GDM1 (cell line): ENCODE data around the gene PAH.

Experiments
- DNase-seq: peaks from one replicate; lab custom pipeline; 2025; lab: John Stamatoyannopoulos, UW

The PAH gene

DNA sequence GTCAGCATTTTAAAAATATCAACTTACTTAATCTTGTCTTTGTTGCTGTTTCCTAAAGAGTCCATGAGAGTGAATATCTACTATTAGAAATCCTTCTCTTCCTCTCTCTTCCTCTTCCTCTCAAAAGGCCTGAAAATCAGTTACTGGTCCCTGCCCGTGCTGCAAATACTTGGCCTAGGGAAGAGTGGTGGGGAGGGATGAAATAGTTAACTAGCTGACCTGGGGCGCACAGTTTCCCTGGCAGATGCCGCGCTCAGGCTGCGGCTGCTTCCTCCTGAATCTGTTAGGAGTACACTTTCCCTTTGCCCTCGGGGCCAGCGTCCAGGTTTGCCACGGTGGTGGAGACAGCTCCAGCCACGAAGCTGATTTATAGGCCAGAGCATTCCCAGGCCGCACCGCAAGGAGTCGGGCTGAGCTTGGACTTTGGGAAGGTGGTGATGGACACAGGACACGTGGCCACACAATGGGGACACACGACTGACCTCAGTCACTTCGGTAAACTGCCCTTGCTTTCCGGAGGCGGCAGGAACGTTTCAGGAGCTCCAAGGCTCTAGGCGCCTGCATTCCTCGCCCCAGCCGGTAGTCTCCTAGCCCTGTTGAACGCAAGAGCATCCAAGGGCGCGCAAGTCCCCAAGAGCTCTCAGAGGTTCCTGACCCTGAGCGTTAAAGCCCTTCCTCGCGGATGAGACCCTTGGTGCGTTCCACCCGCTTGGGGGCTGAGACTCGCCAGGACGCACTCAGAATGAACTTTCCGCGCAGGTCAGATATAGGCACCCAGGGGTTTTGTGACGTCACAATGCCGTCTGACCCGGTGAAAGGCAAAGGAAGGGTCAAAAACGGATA lies 33.3 kb upstream of the PAH start:
- no peak for DNase-seq

DNA sequence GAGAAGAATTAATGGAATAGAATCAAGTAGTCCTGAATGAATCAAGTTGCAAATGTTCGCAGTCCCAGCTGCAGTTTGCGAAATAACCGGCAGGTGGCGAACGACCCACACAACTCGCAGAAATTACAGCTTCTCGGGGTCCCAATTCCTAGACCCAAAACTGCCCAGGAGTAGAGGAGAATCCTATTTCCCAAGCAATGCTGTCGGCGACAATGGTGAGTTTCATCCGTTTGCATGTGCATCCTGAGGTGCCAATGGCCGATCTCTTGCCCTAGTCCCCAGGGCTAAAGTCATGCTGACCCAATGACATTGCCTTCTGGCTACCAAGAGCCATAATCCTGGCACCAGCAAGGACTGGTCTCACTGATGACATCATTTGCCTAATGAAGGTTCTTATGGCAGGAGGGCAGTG lies 31.9 kb upstream of the PAH start:
- no peak for DNase-seq

DNA sequence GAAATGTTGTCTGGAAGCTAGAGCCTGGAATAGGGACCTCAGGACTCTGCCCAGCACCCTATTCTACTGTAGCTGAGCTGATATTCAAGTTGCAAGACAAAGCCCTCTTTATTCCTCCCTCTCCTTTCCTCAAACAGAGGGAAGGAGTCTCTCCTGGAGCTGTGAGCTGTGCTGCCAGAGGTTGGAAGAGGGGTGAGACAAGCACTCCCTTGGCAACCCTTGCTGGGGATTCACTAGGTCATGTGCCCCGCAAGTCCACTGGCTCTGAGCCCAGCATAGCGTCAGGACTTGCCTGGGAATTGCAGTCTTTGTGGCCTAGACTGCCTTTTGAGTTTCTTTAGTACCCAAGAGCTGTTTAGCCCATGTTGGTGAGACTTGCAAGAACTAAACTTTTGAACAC lies 29.0 kb upstream of the PAH start:
- DNase-seq = no peak

DNA sequence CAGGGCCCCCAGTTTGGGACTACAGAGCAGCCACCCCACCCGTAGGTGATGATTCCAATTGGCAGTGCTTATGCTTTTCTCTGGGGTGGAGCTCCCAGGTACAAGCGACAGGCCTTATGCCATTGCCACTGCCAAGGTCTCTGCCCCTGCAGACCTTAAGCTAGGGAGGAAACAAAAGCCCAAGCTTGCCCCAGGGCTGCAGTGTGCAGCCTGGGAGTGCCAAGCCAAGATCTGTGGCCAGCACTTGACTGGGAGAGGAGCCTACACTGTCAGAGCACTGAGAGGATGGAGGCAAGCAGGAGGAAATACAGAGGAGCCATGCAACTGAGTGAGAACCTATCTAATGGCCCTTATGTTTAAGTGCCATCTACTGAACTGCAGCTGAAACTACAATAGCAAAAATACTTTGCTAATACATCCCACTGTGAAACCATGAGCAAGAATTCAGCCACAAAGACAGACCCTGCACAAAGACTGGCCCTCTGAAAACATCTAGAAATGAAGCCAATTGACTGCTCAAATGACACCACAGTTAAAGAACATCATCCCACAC lies 22.7 kb upstream of the PAH start:
- no peak for DNase-seq

DNA sequence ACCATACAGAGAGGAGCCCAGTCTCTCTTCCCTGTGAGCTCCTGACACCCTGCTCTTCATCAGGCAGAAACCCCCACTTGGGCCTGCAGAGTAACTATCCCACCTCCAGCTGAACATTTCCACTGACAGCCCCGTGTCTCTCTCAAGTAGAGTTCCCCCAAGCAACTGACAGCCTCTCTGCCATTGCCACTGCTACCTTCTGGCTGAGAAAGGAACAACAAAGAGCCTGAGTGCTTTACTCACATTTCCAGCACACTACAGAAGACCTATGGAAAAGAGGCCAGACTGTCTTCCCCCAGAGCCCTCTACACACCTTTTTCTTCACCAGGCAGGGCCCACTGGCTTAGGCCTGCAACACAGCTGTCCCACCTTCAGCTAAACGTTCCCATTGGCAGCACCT lies 22.0 kb upstream of the PAH start:
- DNase-seq = no peak

DNA sequence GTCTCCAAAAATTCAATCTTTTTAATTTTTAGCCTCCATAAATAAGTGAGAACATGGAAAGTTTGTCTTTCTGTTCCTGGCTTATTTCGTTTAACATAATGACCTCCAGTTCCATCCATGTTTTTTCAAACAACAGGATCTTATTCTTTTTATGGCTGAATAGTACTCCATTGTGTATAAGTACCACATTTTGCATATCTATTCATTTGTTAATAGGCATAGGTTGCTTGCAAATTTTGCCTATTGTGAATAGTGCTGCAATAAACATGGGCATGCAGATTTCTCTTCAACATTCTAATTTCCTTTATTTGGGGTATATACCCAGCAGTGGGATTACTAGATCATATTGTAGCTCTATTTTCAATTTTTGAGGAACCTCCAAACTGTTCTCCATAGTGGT lies 16.1 kb upstream of the PAH start:
- DNase-seq = no peak

DNA sequence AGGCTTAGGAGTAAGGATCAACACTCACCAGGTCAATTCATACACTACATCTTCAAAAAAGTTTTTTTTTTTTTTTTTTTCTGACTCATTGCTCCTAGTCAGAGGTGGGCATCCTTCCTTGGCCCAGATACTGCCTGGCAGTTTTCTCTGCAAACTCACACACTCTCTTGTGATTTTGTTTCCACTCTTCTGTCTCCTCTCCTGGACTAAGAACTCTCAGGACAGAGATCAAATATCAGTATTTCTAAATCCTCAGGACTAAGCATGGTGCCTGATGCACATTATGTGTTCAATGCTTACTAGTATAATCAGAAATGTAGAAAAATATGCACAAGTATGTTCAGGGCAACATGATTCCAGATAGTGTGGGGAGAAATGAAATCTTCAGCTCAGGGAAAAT lies 10.2 kb upstream of the PAH start:
- DNase-seq = no peak

DNA sequence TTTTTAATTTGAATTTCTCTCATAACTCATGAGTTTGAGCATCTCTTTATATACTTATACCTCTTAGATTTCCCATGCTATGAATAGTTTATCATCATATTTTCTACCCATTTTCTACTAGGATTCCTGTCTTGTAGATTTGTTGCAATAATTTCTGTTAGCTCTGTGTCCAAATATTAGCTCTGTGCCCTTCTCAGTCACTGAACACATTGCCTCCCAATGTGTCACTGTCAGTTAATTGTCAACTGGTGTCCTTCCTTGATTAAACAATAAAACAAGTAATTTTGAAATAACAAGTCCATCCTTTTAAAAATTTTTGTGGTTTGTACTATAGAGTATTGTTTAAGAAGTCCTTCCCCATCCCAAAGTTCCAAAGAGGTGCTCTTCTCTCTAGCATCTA lies 4.2 kb upstream of the PAH start:
- no peak for DNase-seq

DNA sequence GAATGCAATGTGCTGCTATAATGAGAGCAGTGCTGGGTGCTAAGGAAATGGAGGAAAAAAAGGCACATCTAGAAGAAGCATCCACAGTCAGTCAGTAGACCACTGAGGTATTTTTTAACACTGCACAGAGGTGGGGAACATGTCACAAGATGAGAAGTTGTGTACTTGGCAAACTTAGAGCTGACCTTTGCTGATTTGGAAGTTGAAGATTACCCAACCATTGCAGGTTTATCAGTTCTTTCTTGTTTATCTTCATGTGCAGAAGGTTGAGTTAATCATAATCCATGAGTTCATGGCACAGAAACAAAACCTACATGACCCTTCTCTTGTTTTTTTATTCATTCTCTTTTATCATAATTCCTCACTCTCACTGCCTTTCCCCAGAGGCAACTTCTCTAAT lies 3.2 kb upstream of the PAH start:
- DNase-seq = no peak

DNA sequence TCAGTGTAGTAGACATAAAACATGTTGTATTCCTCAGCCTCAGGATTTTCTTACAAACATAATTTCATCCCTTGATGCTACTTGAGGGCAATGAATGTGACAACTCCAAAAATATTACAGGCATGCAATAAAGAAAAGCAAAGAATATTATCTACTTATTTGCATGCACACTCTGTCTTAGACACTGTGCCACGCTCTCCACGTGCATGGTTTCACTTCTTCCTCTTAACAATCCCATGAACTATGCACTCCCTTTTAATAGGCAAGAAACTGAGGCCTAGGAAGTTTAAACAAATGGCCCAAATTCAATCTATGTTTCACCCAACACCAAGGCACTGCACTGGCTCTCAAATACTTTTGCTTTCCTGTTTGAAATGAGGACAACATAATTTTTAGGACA lies 1.8 kb upstream of the PAH start:
- no peak for DNase-seq

DNA sequence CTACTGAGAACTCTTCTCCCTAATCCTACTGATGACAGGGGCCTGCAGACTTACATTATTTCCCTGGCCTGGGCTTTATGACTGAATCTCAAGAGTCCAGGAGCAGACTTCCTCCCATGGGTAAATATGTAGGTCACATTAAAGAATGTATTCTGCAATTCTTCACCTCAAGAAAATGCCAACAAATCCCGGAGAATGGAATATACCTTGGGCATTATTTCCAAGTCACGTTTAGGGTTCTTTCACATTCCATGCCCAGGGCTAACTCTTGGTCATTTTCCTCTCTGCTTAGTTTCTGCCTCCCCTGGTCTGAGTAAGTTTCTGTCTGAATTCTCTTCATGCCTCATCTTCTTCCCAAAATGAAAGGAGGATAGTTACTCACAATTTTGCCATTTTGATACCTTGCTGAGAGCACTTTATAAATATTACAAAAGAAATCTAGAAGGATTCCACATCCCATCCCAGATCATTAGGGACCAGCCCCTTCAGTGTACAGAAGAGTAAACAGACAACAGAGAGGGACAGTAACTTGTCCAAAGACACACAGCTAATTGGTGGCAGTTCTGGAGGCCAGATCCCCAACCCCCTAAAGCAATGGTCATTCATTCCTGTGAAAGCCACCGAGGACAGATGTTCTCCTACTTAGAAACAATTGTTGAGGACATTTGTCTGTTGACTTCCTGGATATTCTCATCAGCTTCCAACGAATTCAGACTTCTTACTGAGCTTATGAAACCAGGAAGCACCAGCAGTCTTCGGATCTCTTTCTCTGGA lies 605 bp downstream of the PAH start:
- DNase-seq = no peak

DNA sequence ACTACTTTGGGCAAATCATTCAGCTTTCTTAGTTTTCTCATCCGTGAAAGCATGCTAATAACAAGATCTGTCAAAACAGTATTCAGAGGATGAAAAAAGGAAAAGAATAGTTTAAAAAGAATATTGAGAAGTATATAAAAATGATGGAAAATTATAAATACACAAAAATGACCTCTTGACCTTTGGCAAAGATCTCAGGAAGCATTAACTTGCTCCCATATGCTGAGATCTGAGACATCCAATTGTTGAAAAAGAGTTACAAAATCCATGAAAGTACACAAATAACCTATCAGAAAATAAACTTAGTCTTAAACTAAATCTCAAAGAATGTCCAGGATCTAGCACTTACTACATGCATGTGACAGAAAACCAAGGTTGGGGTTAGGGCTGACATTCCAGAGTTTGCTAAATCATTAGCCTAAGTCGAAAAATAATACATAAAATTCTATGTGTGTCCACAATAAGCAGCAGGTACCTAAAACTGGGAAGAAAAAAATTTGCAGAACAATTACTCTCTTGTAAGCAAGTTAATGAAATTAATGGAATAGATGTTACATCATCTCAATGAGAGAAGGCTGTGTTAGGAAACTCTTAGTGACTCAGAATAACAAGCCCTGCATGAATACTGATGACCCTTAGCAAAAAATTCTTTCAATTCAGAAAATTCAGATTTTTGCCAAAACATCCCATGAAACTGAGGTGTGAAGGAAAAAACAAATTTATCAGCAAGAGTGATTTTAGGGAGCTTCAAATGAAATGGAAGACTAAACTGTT lies 3.4 kb downstream of the PAH start:
- no peak for DNase-seq

DNA sequence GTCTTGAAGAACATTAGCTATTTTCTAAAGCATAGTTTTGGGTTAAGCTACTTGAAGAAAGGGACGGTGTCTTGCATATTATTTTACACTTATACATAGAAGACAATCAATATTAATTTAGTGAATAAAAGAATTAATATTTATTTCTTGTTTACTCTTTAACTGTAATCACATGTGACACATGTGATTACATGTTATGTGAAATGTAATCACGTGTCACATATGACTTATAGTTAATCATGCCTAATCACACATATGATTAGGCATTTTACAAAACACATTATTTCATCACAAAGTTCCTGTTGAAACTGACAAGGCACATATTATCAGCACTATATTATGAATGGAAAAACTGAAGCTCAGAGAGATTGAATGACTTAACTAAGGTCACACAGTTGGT lies 4.8 kb downstream of the PAH start:
- no peak for DNase-seq

DNA sequence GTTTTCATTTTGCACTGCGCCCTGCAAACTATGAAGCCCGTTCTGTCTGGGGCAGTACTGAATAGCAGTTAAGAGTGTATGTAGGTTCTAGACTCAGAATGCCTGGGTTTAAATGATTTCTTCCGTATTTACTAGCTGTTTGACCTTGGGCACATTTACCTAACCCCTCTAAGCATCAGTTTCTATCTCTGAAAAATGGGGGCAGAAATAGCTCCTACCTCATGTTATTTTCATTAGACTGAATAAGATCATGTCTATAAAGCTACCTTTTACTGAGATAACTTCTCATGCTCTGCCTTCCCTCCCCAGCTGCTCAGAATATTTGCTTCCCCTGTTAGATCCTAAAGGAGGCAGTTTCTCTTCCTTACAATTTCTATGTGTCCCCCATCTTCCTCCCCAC lies 5.7 kb downstream of the PAH start:
- DNase-seq = no peak

DNA sequence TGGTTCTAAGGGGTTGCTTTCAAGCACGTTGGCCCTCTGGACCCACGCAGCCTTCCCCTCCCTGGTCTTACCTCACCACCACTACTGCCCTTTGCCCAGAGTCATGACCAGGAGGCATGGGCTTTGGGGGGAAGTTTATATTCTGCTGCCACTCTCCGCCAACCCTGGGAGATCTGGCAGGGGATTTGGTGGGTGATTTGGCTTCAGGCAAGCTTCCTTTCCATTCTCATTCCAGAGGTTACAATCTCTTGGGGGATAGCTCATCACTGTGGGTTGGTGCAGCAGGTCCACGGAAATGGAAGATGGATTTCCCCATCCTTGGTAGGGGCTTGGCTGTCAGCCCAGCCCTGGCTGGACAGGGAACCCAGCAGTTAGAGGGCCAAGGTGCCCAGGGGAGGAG lies 6.3 kb downstream of the PAH start:
- DNase-seq = no peak

DNA sequence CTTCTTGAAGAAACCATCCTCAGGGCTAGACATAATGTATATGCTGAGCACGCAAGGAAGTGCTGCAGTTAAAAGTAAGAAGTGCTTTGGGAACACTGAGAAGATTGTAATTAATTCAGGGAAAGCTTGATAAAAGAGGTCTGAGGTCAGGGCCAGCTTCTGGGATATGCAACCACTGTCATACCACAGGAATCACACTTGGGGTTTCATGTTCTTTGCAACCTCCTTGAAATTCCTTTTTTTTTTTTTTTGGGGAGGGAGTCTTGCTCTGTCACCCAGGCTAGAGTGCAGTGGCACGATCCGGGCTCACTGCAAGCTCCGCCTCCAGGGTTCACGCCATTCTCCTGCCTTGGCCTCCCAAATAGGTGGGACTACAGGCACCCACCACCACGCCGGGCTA lies 6.9 kb downstream of the PAH start:
- DNase-seq = no peak

DNA sequence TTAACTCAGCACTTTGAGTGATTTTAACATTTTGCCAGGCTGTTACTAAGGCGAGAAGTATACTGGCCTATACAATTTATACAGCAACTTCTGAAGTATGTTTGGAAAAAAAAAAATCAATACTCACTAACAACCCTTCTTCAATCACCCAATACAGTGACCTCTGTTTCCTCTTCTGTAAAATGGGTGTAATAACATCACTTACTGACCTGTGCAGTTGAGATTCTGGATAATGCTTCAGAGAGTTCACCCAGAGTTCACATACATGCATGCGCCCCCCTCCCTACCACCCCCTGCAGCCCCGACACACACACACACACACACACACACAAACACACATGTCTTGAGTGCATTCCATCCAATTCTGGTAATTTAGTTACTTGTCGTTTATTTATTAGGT lies 9.1 kb downstream of the PAH start:
- no peak for DNase-seq

DNA sequence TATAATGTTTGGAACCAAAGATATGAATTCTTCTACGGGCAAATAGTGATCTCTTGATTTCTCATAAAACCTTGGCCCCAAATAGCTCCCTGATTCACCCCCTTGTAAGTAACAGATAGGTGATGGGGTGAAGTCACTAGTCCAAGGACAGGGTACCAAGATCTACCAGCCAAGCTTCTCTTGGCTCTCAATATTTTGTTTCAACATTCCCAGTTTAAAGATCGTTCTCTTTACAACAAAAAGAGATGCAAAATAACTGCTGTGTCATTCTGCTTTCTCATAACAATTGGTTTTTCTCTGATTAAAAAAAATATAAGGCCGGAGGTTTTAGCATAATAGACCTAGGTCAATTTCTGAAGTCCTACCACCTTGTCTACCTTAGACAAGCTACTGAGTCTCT lies 11.8 kb downstream of the PAH start:
- DNase-seq = no peak

DNA sequence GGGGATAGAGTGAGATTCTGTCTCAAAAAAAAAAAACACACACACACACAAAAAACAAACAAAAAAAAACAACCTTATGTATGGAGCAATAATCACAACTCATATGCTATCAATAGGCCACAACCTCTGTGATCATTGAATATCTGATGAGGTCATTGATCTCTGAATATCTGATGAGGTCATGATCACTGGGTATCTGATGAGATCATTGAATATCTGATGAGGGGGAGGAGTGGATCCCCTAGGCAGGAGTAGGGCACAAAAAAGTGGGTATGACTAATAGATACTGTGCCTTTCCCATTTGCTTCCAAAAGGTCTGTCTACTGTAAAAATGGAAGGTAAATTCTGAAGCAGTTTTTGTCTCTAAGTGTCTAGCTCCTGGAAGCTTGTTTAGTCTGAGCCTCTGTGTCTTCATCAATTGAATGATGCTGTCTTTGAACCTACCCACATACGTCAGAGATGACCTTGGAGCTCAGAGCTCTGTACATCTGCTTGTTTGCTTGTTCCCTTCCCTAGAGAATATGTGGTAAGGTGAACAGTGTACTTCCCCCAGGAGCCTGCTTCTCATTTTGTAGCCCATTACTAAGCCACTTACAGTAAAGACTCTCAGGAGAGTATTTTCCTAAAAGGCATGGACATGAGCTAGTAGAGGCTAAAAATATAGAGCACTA lies 13.6 kb downstream of the PAH start:
- DNase-seq = no peak

DNA sequence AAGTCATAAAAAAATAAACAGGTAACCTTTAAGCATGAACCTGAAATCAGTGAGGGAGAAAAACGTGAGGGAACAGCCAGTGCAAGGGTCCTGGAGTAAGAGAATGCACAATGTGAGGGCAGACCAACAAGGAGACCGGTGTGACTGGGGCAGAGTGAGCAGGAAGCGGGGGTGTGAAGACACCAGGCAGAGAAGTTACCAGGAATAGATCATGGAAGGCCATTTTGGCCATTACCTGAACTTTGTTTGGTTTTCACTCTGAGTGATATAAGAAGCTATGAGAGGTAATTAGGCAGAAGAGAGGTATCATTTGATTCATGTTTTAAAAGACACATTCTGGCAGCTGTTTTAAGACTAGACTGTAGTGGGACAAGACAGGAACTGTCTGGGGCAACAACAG lies 15.0 kb downstream of the PAH start:
- DNase-seq = no peak

DNA sequence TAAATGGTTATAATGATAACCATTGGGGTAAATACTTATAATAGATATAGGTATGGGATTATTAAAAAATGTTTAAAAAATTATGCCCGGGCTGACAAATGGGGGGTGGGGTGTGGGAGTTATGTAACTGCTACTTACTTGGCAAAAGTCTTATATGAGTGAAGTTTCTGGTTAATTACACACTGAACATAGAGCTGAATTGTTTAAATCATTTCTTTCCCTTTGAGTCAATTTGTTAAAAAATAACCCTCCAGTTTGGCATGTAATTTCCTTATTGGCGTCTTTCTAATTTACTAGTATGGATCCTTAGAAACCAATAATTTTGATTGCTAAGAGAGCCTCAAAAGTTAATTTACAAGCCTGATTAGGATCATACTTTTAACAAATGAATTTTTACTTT lies 16.7 kb downstream of the PAH start:
- DNase-seq = no peak

DNA sequence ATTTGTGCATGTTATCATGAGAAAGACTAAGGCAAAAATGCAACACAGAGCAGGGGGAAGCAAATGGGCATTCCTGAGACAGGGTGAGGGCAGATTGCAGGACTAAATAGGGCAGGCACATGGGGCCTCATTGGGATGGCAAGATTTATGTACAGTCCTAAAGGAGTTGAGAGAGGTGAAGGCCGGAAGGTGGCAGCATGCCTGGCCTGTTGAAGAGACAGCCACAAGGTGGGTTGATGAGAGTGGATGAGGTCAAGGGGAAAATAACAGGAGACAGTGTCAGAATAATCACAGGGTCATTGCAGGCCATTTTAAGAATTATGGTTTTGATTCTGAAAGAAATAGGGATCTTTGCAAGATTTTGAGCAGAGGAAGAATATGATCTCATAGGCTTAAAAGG lies 21.0 kb downstream of the PAH start:
- no peak for DNase-seq
